Measurements from ENCODE around the gene ZNF878. TPM values are rescaled to one million over a fixed set of nuclear protein-coding genes. Genes with fewer than 3 reads are reported as not detected.

ZNF878 gene
- polyA plus RNA-seq, 6 donors from 2014 or later, result 0.14 to 0.27 TPM; not detected in 4

GRCh38 chr19:12064590-12065538 is 12.1 kb upstream of the ZNF878 start, which contains the start of gene ZNF844:
Gene ZNF844, plus strand, starts transcription at chr19:12064731. Its CDS starts 143 bp downstream, at chr19:12064874.
- ATAC-seq (ENCODE audit: low read depth in 2 of 2) (peak; percentile 93 to 94), DNase-seq (peak; percentile 79)
- H3K27ac Mint-ChIP-seq, result peak within 1 kb of the TSS; percentile 92 to 95 (median 94)
- no peaks in the 10 kb centered on the region for H3K27me3 Mint-ChIP-seq
- peaks cover 4 to 19% (median 14%) of the 10 kb centered on the region in 3 donors for H3K4me1 Mint-ChIP-seq
- peaks cover 0 to 14% (median 2%) of the 10 kb centered on the region in 7 donors for H3K9me3 Mint-ChIP-seq
- peak within 1 kb of the TSS; percentile 92 to 97 (median 95) for H3K4me3 Mint-ChIP-seq
- H3K36me3 Mint-ChIP-seq, result peaks cover 0 to 7% of the 10 kb centered on the region in 2 donors

- DNase-seq (no peak), ATAC-seq (ENCODE audit: low read depth in 2 of 2) (no peak)
- H3K9me3 Mint-ChIP-seq, result no peaks in the 10 kb centered on the region
- H3K36me3 Mint-ChIP-seq, result no peaks in the 10 kb centered on the region
- H3K27me3 Mint-ChIP-seq, result peaks cover 0 to 14% (median 8%) of the 10 kb centered on the region in 3 donors
- H3K4me3 Mint-ChIP-seq, result peak overlapping the region in 1 of 8 donors; percentile 59
- H3K4me1 Mint-ChIP-seq, result peaks cover 16 to 30% (median 22%) of the 10 kb centered on the region in 3 donors
- H3K27ac Mint-ChIP-seq, result no peak overlapping the region
Measured at GRCh38 chr19:12055784-12056183, 3.0 kb upstream of the ZNF878 start.

- DNase-seq, result no peak
- peak; percentile 52 for ATAC-seq (ENCODE audit: low read depth in 2 of 2)
- Mint-ChIP-seq H3K36me3 (no peaks in the 10 kb centered on the region), H3K4me3 (peak overlapping the region; percentile 78 to 96 (median 91)), H3K27me3 (peaks cover 0 to 14% (median 8%) of the 10 kb centered on the region in 3 donors), H3K9me3 (no peaks in the 10 kb centered on the region), H3K27ac (peak overlapping the region in 2 of 6 donors; percentile 42 to 60), H3K4me1 (peaks cover 14 to 18% (median 16%) of the 10 kb centered on the region in 3 donors)
Measured at GRCh38 chr19:12052091-12052496, 667 bp downstream of the ZNF878 start.

- peaks cover 9 to 13% (median 10%) of the 10 kb centered on the region in 3 donors for H3K4me1 Mint-ChIP-seq
- DNase-seq (no peak), ATAC-seq (ENCODE audit: low read depth in 2 of 2) (no peak)
- peaks cover 20 to 23% of the 10 kb centered on the region in 2 donors for H3K36me3 Mint-ChIP-seq
- H3K27me3 Mint-ChIP-seq, result peaks cover 0 to 5% (median 0%) of the 10 kb centered on the region in 3 donors
- H3K27ac Mint-ChIP-seq, result no peak overlapping the region
- peaks cover 8 to 27% (median 24%) of the 10 kb centered on the region in 7 donors for H3K9me3 Mint-ChIP-seq
- no peak overlapping the region for H3K4me3 Mint-ChIP-seq
Measured at GRCh38 chr19:12047868-12048267, 4.9 kb downstream of the ZNF878 start.

- H3K27me3 Mint-ChIP-seq, result no peaks in the 10 kb centered on the region
- no peak for ATAC-seq (ENCODE audit: low read depth in 2 of 2)
- H3K9me3 Mint-ChIP-seq, result peaks cover 10 to 39% (median 33%) of the 10 kb centered on the region in 7 donors
- H3K27ac Mint-ChIP-seq, result no peak overlapping the region
- no peak for DNase-seq
- no peaks in the 10 kb centered on the region for H3K4me1 Mint-ChIP-seq
- peaks cover 20 to 23% of the 10 kb centered on the region in 2 donors for H3K36me3 Mint-ChIP-seq
- H3K4me3 Mint-ChIP-seq, result peak overlapping the region in 1 of 8 donors; percentile 30
Measured at GRCh38 chr19:12043752-12044422, 8.9 kb downstream of the ZNF878 start.

- Mint-ChIP-seq H3K4me1 (no peaks in the 10 kb centered on the region), H3K27me3 (no peaks in the 10 kb centered on the region), H3K4me3 (no peak overlapping the region), H3K9me3 (peaks cover 10 to 39% (median 33%) of the 10 kb centered on the region in 7 donors), H3K36me3 (peaks cover 20 to 23% of the 10 kb centered on the region in 2 donors), H3K27ac (no peak overlapping the region)
- DNase-seq (no peak), ATAC-seq (ENCODE audit: low read depth in 2 of 2) (no peak)
Measured at GRCh38 chr19:12042893-12043292, 9.9 kb downstream of the ZNF878 start.

- DNase-seq (peak; percentile 72), ATAC-seq (ENCODE audit: low read depth in 2 of 2) (peak; percentile 93)
- no peaks in the 10 kb centered on the region for H3K9me3 Mint-ChIP-seq
- H3K36me3 Mint-ChIP-seq, result no peaks in the 10 kb centered on the region
- peaks cover 6 to 21% (median 16%) of the 10 kb centered on the region in 3 donors for H3K4me1 Mint-ChIP-seq
- peak within 1 kb of the TSS; percentile 86 to 97 (median 92) for H3K4me3 Mint-ChIP-seq
- H3K27me3 Mint-ChIP-seq, result no peaks in the 10 kb centered on the region
- peak within 1 kb of the TSS; percentile 79 to 93 (median 89) for H3K27ac Mint-ChIP-seq
Measured at GRCh38 chr19:12035220-12036172, 17.3 kb downstream of the ZNF878 start, which contains the start of gene ZNF433. Gene ZNF433, minus strand, starts transcription at chr19:12035679. Its CDS starts 140 bp downstream, at chr19:12035539.

GRCh38 chr19:12034620-12035019 is 18.1 kb downstream of the ZNF878 start:
- Mint-ChIP-seq H3K27me3 (no peaks in the 10 kb centered on the region), H3K9me3 (peaks cover 0 to 1% (median 0%) of the 10 kb centered on the region in 7 donors), H3K4me3 (peak overlapping the region; percentile 57 to 92 (median 82)), H3K27ac (peak overlapping the region in 2 of 6 donors; percentile 34 to 88), H3K4me1 (peaks cover 6 to 21% (median 16%) of the 10 kb centered on the region in 3 donors), H3K36me3 (no peaks in the 10 kb centered on the region)
- DNase-seq (no peak), ATAC-seq (ENCODE audit: low read depth in 2 of 2) (no peak)

- ATAC-seq (ENCODE audit: low read depth in 2 of 2) (no peak), DNase-seq (no peak)
- Mint-ChIP-seq H3K27ac (peak overlapping the region in 2 of 6 donors; percentile 7 to 34), H3K27me3 (no peaks in the 10 kb centered on the region), H3K4me3 (peak overlapping the region; percentile 57 to 92 (median 82)), H3K36me3 (no peaks in the 10 kb centered on the region), H3K9me3 (peaks cover 0 to 3% (median 0%) of the 10 kb centered on the region in 7 donors), H3K4me1 (peaks cover 6 to 21% (median 16%) of the 10 kb centered on the region in 3 donors)
Measured at GRCh38 chr19:12034198-12034597, 18.6 kb downstream of the ZNF878 start.

- no peak for ATAC-seq (ENCODE audit: low read depth in 2 of 2)
- peak overlapping the region in 1 of 6 donors; percentile 58 for H3K27ac Mint-ChIP-seq
- H3K36me3 Mint-ChIP-seq, result peaks cover 35 to 50% of the 10 kb centered on the region in 2 donors
- peaks cover 22 to 61% (median 51%) of the 10 kb centered on the region in 7 donors for H3K9me3 Mint-ChIP-seq
- H3K4me1 Mint-ChIP-seq, result peaks cover 0 to 4% (median 0%) of the 10 kb centered on the region in 3 donors
- DNase-seq, result no peak
- no peaks in the 10 kb centered on the region for H3K27me3 Mint-ChIP-seq
- H3K4me3 Mint-ChIP-seq, result no peak overlapping the region
Measured at GRCh38 chr19:12015753-12016116, 37.0 kb downstream of the ZNF878 start.

- H3K27me3 Mint-ChIP-seq, result no peaks in the 10 kb centered on the region
- H3K27ac Mint-ChIP-seq, result peak overlapping the region in 1 of 6 donors; percentile 24
- ATAC-seq (ENCODE audit: low read depth in 2 of 2), result no peak
- peaks cover 22 to 65% (median 52%) of the 10 kb centered on the region in 7 donors for H3K9me3 Mint-ChIP-seq
- no peak overlapping the region for H3K4me3 Mint-ChIP-seq
- peaks cover 35 to 50% of the 10 kb centered on the region in 2 donors for H3K36me3 Mint-ChIP-seq
- H3K4me1 Mint-ChIP-seq, result peaks cover 0 to 4% (median 0%) of the 10 kb centered on the region in 3 donors
- DNase-seq, result no peak
Measured at GRCh38 chr19:12015015-12015752, 37.6 kb downstream of the ZNF878 start.
